ENCODE data around the gene TMEM69.

DNA sequence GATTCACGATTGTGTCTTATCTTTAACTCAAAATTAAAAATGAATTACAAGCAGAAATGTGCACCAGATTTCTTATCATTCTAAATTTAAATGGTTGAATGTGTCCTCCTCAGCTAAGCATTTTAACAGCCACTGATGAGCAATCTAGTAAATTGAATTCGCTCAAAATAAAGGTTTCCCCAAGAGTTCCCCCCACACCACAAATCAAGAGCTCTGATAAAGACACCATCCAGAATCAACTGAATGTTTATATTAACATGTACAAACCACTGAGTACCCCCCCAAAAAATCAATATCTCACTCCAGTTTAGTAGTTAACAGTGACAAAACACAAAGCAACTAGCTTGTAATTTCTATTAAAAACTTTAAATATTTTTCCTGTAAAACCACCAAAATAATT, 3.6 kb upstream of the TMEM69 start:
- TF ChIP-seq, protein P1, sequence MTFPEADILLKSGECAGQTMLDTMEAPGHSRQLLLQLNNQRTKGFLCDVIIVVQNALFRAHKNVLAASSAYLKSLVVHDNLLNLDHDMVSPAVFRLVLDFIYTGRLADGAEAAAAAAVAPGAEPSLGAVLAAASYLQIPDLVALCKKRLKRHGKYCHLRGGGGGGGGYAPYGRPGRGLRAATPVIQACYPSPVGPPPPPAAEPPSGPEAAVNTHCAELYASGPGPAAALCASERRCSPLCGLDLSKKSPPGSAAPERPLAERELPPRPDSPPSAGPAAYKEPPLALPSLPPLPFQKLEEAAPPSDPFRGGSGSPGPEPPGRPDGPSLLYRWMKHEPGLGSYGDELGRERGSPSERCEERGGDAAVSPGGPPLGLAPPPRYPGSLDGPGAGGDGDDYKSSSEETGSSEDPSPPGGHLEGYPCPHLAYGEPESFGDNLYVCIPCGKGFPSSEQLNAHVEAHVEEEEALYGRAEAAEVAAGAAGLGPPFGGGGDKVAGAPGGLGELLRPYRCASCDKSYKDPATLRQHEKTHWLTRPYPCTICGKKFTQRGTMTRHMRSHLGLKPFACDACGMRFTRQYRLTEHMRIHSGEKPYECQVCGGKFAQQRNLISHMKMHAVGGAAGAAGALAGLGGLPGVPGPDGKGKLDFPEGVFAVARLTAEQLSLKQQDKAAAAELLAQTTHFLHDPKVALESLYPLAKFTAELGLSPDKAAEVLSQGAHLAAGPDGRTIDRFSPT (tag by site-specific recombination; IDR thresholded peaks at IDR 0.05) = no peak
- TF ChIP-seq HOXC10 (CRISPR knock-in tag; IDR thresholded peaks at IDR 0.05) = no peak
- TF ChIP-seq ZNF791 (tag by site-specific recombination; IDR thresholded peaks at IDR 0.05) = no peak
- TF ChIP-seq ZNF274 (IDR thresholded peaks at IDR 0.05; ENCODE audit: low read length) = no peak
- no peak for TF ChIP-seq ZNF274 (tag by site-specific recombination; IDR thresholded peaks at IDR 0.05; ENCODE audit: borderline replicate concordance)
- no peak for TF ChIP-seq RBAK (tag by site-specific recombination; IDR thresholded peaks at IDR 0.05)
- TF ChIP-seq, protein P2, sequence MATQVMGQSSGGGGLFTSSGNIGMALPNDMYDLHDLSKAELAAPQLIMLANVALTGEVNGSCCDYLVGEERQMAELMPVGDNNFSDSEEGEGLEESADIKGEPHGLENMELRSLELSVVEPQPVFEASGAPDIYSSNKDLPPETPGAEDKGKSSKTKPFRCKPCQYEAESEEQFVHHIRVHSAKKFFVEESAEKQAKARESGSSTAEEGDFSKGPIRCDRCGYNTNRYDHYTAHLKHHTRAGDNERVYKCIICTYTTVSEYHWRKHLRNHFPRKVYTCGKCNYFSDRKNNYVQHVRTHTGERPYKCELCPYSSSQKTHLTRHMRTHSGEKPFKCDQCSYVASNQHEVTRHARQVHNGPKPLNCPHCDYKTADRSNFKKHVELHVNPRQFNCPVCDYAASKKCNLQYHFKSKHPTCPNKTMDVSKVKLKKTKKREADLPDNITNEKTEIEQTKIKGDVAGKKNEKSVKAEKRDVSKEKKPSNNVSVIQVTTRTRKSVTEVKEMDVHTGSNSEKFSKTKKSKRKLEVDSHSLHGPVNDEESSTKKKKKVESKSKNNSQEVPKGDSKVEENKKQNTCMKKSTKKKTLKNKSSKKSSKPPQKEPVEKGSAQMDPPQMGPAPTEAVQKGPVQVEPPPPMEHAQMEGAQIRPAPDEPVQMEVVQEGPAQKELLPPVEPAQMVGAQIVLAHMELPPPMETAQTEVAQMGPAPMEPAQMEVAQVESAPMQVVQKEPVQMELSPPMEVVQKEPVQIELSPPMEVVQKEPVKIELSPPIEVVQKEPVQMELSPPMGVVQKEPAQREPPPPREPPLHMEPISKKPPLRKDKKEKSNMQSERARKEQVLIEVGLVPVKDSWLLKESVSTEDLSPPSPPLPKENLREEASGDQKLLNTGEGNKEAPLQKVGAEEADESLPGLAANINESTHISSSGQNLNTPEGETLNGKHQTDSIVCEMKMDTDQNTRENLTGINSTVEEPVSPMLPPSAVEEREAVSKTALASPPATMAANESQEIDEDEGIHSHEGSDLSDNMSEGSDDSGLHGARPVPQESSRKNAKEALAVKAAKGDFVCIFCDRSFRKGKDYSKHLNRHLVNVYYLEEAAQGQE (tag by site-specific recombination; IDR thresholded peaks at IDR 0.05) = no peak
